Naive B cell (primary cell): ENCODE results near the gene CCL28. TPM values are rescaled to one million over a fixed set of nuclear protein-coding genes. Genes with fewer than 3 reads are reported as not detected.

Experiments used
- ATAC-seq, 2 donors: fragments of 150-1000 bp; cut with Tn5 transposase; 2 replicates each; pipeline ENCODE4 v1.10.0; 2021; ENCODE audit warnings: low read depth in 2 of 2, mild to moderate bottlenecking in 2 of 2, moderate library complexity in 2 of 2
- DNase-seq: peaks from one replicate; pipeline ENCODE4 v3.0.0; 2022
- H3K27ac Mint-ChIP-seq, 6 donors: one replicate each; pipeline ENCODE4 v1.8.0; 2020 to 2022; ENCODE audit warnings: mild to moderate bottlenecking in 6 of 6, mixed read lengths in 6 of 6, moderate library complexity in 5 of 6, inconsistent platforms in 2 of 6
- H3K27me3 Mint-ChIP-seq, 3 donors: one replicate each; pipeline ENCODE4 v1.8.0; 2021 to 2022; ENCODE audit warnings: mixed read lengths in 3 of 3, mild to moderate bottlenecking in 1 of 3
- H3K36me3 Mint-ChIP-seq, 2 donors: one replicate each; pipeline ENCODE4 v1.8.0; 2020 to 2022; ENCODE audit warnings: mixed read lengths in 2 of 2, inconsistent platforms in 1 of 2, mild to moderate bottlenecking in 1 of 2
- H3K4me1 Mint-ChIP-seq, 3 donors: one replicate each; pipeline ENCODE4 v1.8.0; 2020 to 2022; ENCODE audit warnings: mixed read lengths in 3 of 3, inconsistent platforms in 1 of 3, mild to moderate bottlenecking in 1 of 3, moderate library complexity in 1 of 3
- H3K4me3 Mint-ChIP-seq, 8 donors: one replicate each; pipeline ENCODE4 v1.8.0; 2020 to 2022; ENCODE audit warnings: mild to moderate bottlenecking in 8 of 8, mixed read lengths in 8 of 8, moderate library complexity in 8 of 8, inconsistent platforms in 2 of 8
- H3K9me3 Mint-ChIP-seq, 7 donors: one replicate each; pipeline ENCODE4 v1.8.0; 2020 to 2022; ENCODE audit warnings: mixed read lengths in 7 of 7, mild to moderate bottlenecking in 5 of 7, inconsistent platforms in 2 of 7, moderate library complexity in 1 of 7
- polyA plus RNA-seq, 6 donors: library from polyadenylated mRNA; unstranded; fragments of 300-500 nt; fragmentation: Illumina TruSeq; gene quantifications; one replicate each; pipeline ENCODE4 v1.2.3, GENCODE V29; 2021; ENCODE audit warnings: low read depth in 6 of 6

CCL28 gene
- polyA plus RNA-seq, 6 donors from 2014 or later = 15.3 to 22.3 (median 19.5) TPM

- Mint-ChIP-seq H3K27ac (peak overlapping the region in 1 of 6 donors; percentile 29), H3K36me3 (peaks cover 5 to 50% of the 10 kb centered on the region in 2 donors), H3K9me3 (peaks cover 22 to 65% (median 39%) of the 10 kb centered on the region in 7 donors), H3K27me3 (peaks cover 29 to 65% (median 43%) of the 10 kb centered on the region in 3 donors), H3K4me1 (no peaks in the 10 kb centered on the region), H3K4me3 (no peak overlapping the region)
- ATAC-seq (no peak), DNase-seq (no peak)
Observed at GRCh38 chr5:43336159-43336558, 76.0 kb downstream of the CCL28 start.

- Mint-ChIP-seq H3K36me3 (peaks cover 5 to 50% of the 10 kb centered on the region in 2 donors), H3K4me1 (no peaks in the 10 kb centered on the region), H3K27me3 (peaks cover 29 to 65% (median 43%) of the 10 kb centered on the region in 3 donors), H3K4me3 (no peak overlapping the region), H3K27ac (no peak overlapping the region), H3K9me3 (peaks cover 22 to 65% (median 39%) of the 10 kb centered on the region in 7 donors)
- DNase-seq (no peak), ATAC-seq (no peak)
Observed at GRCh38 chr5:43335681-43336080, 76.5 kb downstream of the CCL28 start.

- ATAC-seq (no peak), DNase-seq (no peak)
- H3K27me3 Mint-ChIP-seq = peaks cover 24 to 52% (median 37%) of the 10 kb centered on the region in 3 donors
- peaks cover 15 to 53% (median 29%) of the 10 kb centered on the region in 7 donors for H3K9me3 Mint-ChIP-seq
- no peak overlapping the region for H3K27ac Mint-ChIP-seq
- H3K4me1 Mint-ChIP-seq = no peaks in the 10 kb centered on the region
- no peak overlapping the region for H3K4me3 Mint-ChIP-seq
- H3K36me3 Mint-ChIP-seq = peaks cover 5 to 42% of the 10 kb centered on the region in 2 donors
Observed at GRCh38 chr5:43332401-43332800, 79.8 kb downstream of the CCL28 start.

Other genes starting within 250 kb of the CCL28 start
- under 1 TPM in 4 of 6 donors, not detected in 2; 0.09 to 0.90 (median 0.22) TPM for gene NIM1K, start 220.2 kb downstream of the CCL28 start, polyA plus RNA-seq
- gene HMGCS1, start 99.0 kb downstream of the CCL28 start, polyA plus RNA-seq = 10 to 100 TPM; 16.4 to 24.8 (median 19.7) TPM
- gene TMEM267, start 71.5 kb upstream of the CCL28 start, polyA plus RNA-seq = 10 to 100 TPM; 26.6 to 44.0 (median 28.6) TPM
- gene C5orf34, start 102.8 kb upstream of the CCL28 start, polyA plus RNA-seq = 1 to 10 TPM in 5 of 6 donors, not detected in 1; 1.2 to 3.9 (median 2.5) TPM
- 10 to 100 TPM; 42.2 to 73.4 (median 50.0) TPM for gene PAIP1, start 144.7 kb upstream of the CCL28 start, polyA plus RNA-seq
- gene NNT, start 190.8 kb upstream of the CCL28 start, polyA plus RNA-seq = 10 to 100 TPM; 41.8 to 60.7 (median 45.8) TPM